Testis (tissue), 3 donors: ENCODE measurements around the gene STARD13. TPM values are rescaled to one million over a fixed set of nuclear protein-coding genes. Genes with fewer than 3 reads are reported as not detected.

Source experiments
- DNase-seq: peaks from one replicate; pipeline ENCODE4 v3.0.0-alpha.2; 2019
- H3K27ac ChIP-seq, 2 donors: fragments of 200-600 bp; sonication (generic); one replicate each; pipeline ENCODE4 v1.5.1; 2019
- H3K27me3 ChIP-seq: fragments of 200-600 bp; sonication (generic); one replicate; pipeline ENCODE4 v1.5.1; 2019
- H3K36me3 ChIP-seq: fragments of 200-600 bp; sonication (generic); one replicate; pipeline ENCODE4 v1.5.1; 2017; ENCODE audit warnings: low read depth; ENCODE audit errors: missing control alignments
- H3K4me1 ChIP-seq: fragments of 200-600 bp; sonication (generic); one replicate; pipeline ENCODE4 v1.5.1; 2019
- H3K4me3 ChIP-seq, 2 donors: fragments of 200-600 bp; sonication (generic); one replicate each; pipeline ENCODE4 v1.5.1; 2017 to 2019
- H3K9me3 ChIP-seq: fragments of 200-600 bp; sonication (generic); one replicate; pipeline ENCODE4 v1.5.1; 2017
- POLR2A ChIP-seq: fragments of 450-650 bp; IDR thresholded peaks from one replicate; pipeline ENCODE4 v1.6.1; 2017; ENCODE audit warnings: antibody characterized with exemption, mild to moderate bottlenecking, moderate library complexity
- WGBS, 2 donors: methylation state at CpG; one replicate each; pipeline ENCODE4 v1.1.5; 2018; 5-methylcytosine and 5-hydroxymethylcytosine counted together
- intact Hi-C: fragments of 100-400 bp; cut with DNase I; formaldehyde crosslinking; loops from one replicate; pipeline ENCODE4 v1.15.1; 2023; ENCODE audit warnings: low total_unique reads
- polyA plus RNA-seq: library from polyadenylated mRNA; stranded (reverse); fragments of 350-450 nt; fragmentation: Illumina TruSeq; extraction: RNeasy Lipid Tissue Mini Kit (QIAGEN cat#74804); gene quantifications from one replicate; pipeline ENCODE4 v1.2.3, GENCODE V29; 2014; ENCODE audit warnings: low read depth, low replicate concordance; ENCODE audit not compliant: insufficient read depth
- total RNA-seq, 2 donors: library from RNA; depleted of rRNA; stranded (reverse); fragments of >200 nt; gene quantifications; one replicate each; pipeline ENCODE4 v1.2.3, GENCODE V29; 2016
- TF ChIP-seq, protein P1 (sequence below), 3 experiments: fragments of 450-650 bp in 2 of 3; fragments of 200-600 bp in 1 of 3; sonication (generic) in 1 of 3; IDR thresholded peaks; one replicate each; pipeline ENCODE4 v1.5.1; 2016 to 2019; ENCODE audit warnings: antibody characterized with exemption in 3 of 3, mild to moderate bottlenecking in 2 of 3, moderate library complexity in 1 of 3

STARD13 gene
- total and polyA plus RNA-seq, 3 donors from 2014 or later, result 7.2 to 33.7 (median 24.4) TPM

DNA sequence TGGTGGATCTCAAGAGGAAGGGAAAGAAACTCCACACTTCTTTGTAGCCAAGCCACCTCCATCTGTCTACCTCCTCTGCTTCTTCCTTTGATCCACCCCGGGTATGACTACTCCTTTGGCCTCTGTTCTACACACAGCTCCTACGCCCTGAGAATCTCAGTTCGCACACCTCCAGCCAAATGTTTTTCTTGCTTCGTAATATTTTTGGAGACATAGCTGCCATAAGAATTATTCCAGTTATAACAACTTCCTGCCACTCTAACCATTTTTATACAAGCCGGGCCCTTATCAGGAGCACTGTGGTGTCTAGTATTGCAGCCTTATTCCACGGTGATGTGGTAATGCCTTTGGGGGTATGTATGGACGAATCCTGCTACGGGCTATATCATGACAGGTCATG lies 126.7 kb downstream of the STARD13 start:
- intact Hi-C loops, result no loop called here
- DNase-seq, result no peak
- WGBS, 2 donors, result 92 to 93% methylated on average over 8 of the region's 8 CpGs
- no peaks in the 10 kb centered on the region for H3K4me1 ChIP-seq
- H3K36me3 ChIP-seq, result no peaks in the 10 kb centered on the region
- H3K4me3 ChIP-seq, result no peak overlapping the region
- TF ChIP-seq POLR2A, result no peak
- no peaks in the 10 kb centered on the region for H3K9me3 ChIP-seq
- no peak overlapping the region for H3K27ac ChIP-seq
- H3K27me3 ChIP-seq, result no peaks in the 10 kb centered on the region

DNA sequence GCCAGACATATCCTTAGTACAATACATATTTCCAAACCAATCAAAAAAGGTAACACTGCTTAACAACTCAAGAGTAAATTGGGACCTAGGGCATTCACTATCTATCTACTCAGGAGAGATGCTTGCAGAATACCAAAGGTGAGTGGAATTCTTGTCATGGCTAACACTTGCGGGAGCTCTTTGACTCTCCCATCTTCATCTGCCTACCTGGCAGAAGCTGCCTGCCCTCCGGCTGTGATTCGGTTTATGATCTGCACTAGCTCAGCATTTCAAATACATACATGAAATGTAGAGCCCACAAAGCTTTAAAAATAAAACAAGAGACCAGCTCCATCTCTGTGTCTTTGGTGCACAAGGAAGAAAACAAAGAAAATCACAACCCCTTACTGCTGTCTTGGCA lies 127.3 kb downstream of the STARD13 start:
- H3K9me3 ChIP-seq, result no peaks in the 10 kb centered on the region
- WGBS, 2 donors, result 94 to 97% methylated on average over 3 of the region's 3 CpGs
- no peaks in the 10 kb centered on the region for H3K36me3 ChIP-seq
- no peak overlapping the region for H3K4me3 ChIP-seq
- intact Hi-C loops, result no loop called here
- DNase-seq, result no peak
- no peaks in the 10 kb centered on the region for H3K4me1 ChIP-seq
- TF ChIP-seq, protein P1, sequence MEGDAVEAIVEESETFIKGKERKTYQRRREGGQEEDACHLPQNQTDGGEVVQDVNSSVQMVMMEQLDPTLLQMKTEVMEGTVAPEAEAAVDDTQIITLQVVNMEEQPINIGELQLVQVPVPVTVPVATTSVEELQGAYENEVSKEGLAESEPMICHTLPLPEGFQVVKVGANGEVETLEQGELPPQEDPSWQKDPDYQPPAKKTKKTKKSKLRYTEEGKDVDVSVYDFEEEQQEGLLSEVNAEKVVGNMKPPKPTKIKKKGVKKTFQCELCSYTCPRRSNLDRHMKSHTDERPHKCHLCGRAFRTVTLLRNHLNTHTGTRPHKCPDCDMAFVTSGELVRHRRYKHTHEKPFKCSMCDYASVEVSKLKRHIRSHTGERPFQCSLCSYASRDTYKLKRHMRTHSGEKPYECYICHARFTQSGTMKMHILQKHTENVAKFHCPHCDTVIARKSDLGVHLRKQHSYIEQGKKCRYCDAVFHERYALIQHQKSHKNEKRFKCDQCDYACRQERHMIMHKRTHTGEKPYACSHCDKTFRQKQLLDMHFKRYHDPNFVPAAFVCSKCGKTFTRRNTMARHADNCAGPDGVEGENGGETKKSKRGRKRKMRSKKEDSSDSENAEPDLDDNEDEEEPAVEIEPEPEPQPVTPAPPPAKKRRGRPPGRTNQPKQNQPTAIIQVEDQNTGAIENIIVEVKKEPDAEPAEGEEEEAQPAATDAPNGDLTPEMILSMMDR (IDR thresholded peaks at IDR 0.05), result no peak
- no peak for TF ChIP-seq POLR2A
- no peak overlapping the region for H3K27ac ChIP-seq
- no peaks in the 10 kb centered on the region for H3K27me3 ChIP-seq

DNA sequence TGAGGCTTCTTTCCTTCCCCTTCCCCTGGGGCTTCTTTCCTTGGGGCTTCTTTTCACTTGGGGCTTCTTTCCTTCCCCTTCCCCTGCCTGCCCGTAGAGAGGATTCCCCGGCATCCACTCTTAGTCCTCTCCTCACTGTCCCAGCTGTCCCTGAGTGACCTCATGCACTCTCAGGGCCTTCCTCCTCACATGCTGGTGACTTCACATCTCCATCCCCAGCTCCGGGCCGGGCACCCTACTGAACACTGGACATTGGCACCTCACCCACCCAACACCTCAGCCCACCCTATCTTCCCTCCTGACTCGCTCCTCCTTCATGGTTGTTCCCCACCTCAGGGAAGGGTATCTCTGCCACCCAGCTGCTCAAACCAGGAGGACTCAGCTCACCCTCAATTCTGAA lies 130.6 kb downstream of the STARD13 start:
- no peak for DNase-seq
- H3K4me3 ChIP-seq, result no peak overlapping the region
- H3K27me3 ChIP-seq, result no peaks in the 10 kb centered on the region
- H3K36me3 ChIP-seq, result no peaks in the 10 kb centered on the region
- no peaks in the 10 kb centered on the region for H3K9me3 ChIP-seq
- no peaks in the 10 kb centered on the region for H3K4me1 ChIP-seq
- no peak overlapping the region for H3K27ac ChIP-seq
- intact Hi-C loops, result no loop called here
- WGBS, 2 donors, result 84 to 91% methylated on average over 5 of the region's 5 CpGs
- no peak for TF ChIP-seq POLR2A
- TF ChIP-seq, protein P1 (IDR thresholded peaks at IDR 0.05), result no peak

DNA sequence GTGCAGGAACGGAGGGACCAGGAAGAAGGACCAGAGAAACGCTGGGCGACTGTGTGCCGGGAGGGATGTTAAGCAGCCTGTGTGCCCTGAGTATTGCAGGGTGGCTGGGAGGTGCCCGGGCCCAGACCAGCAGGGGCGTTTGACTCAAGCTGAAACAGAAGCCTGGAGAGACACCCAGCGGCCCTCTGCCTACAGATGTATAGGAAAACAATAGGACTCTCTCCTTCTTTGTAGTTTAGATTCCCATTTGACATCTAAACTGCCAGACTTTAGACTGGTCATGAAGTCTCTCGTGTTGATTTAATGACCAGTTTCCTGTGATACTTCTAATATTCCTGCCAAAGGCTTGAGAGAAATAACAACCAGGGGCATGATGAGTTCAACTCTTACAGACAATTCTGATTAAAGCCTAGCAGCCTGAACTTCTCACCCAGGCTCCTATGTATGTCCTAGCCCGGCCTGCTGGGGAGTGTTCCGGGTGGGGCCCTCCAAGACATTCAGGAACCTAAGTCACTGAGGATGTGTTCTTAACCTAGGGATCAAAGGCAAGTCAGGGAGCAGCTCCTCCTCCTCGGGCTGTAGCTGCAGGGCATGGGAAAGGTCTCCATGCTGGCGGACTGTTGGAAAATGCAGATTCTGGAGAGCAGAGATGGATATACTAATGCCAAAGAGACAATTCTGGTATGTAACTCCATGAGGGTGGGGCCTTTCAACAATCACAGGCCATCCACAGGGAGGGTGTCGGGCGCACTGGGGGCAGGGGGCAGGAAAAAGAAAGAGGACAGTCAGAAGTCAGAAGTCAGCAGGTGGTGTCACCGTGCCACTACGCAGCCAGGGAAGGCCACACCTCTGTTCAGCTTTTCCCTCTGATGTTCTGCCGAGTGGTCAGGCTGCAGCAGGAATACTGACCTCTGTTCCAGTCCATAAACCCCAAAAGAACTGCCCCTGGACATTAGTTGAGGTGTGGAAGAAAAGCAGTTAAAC lies 131.8 kb downstream of the STARD13 start:
- no peak overlapping the region for H3K27ac ChIP-seq
- WGBS, 2 donors, result 65 to 71% methylated on average over 15 to 17 of the region's 17 CpGs
- no peaks in the 10 kb centered on the region for H3K36me3 ChIP-seq
- no peaks in the 10 kb centered on the region for H3K4me1 ChIP-seq
- intact Hi-C loops, result no loop called here
- H3K4me3 ChIP-seq, result no peak overlapping the region
- DNase-seq, result no peak
- no peaks in the 10 kb centered on the region for H3K27me3 ChIP-seq
- no peaks in the 10 kb centered on the region for H3K9me3 ChIP-seq
- TF ChIP-seq, protein P1 (IDR thresholded peaks at IDR 0.05), result no peak
- TF ChIP-seq POLR2A, result no peak

DNA sequence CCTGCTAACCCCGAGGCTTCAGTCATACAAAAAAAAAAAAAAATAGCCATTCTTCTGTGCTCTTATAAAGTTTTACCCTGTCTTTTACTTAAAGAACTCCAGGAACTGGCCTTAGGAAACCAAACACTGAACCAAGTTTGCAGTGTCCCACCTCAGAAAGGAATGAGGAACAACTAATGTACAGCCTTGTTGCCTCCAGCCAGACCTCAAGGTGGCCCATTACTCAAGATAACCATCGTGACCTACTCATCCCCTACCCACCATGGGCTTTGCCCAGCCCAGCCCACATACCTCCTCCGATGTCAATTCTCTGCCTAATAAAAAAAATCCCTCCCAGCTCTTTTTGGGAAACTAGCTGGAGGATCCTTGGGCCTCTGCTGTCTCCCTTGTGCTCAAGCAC lies 133.2 kb downstream of the STARD13 start:
- H3K27ac ChIP-seq, result no peak overlapping the region
- H3K9me3 ChIP-seq, result no peaks in the 10 kb centered on the region
- DNase-seq, result no peak
- TF ChIP-seq, protein P1 (IDR thresholded peaks at IDR 0.05), result no peak
- no peak for TF ChIP-seq POLR2A
- no peak overlapping the region for H3K4me3 ChIP-seq
- intact Hi-C loops, result no loop called here
- H3K36me3 ChIP-seq, result no peaks in the 10 kb centered on the region
- 64 to 77% methylated on average over 3 of the region's 3 CpGs for WGBS, 2 donors
- no peaks in the 10 kb centered on the region for H3K4me1 ChIP-seq
- no peaks in the 10 kb centered on the region for H3K27me3 ChIP-seq
